ENCODE results near the gene SAMD13.

DNA sequence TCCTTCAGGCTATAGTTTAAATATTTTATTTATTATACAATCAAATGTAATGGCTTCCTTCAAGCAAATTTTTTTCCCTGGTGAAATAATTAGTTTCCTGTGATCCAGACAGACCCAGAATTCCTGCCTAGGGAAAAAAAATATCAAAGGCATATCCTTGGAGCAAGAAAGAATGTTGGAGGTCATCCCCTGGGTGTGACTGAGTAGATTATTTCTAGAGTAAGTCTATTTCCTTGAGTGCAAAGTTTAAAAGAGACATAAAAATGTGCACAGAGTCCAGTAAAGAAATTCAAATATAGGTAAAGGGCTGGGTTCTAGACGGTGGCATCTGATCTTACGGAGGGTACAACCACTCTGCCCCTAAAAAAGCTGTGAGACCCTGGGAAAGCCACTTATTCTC, 32.2 kb upstream of the SAMD13 start:
- TF ChIP-seq POLR2AphosphoS5 (IDR thresholded peaks at IDR 0.05; ENCODE audit: borderline replicate concordance, low read depth, low read length): no peak
- TF ChIP-seq EZH2 (IDR thresholded peaks at IDR 0.05): no peak

Measured in SK-N-MC (cell line).